BLaER1 (cell line): ENCODE data around the gene GAST.

Source experiments
- H3K27ac ChIP-seq: shearing (Covaris generic); formaldehyde crosslinking; 2 replicates; pipeline ENCODE4 v1.8.1; 2022
- H3K27me3 ChIP-seq: shearing (Covaris generic); formaldehyde crosslinking; 2 replicates; pipeline ENCODE4 v1.8.1; 2022
- H3K36me3 ChIP-seq: shearing (Covaris generic); formaldehyde crosslinking; 2 replicates; pipeline ENCODE4 v1.8.1; 2022
- H3K4me1 ChIP-seq: shearing (Covaris generic); formaldehyde crosslinking; 2 replicates; pipeline ENCODE4 v1.8.1; 2022
- H3K4me2 ChIP-seq: shearing (Covaris generic); formaldehyde crosslinking; 2 replicates; pipeline ENCODE4 v1.8.1; 2022
- H3K4me3 ChIP-seq: shearing (Covaris generic); formaldehyde crosslinking; 2 replicates; pipeline ENCODE4 v1.8.1; 2022
- H3K9ac ChIP-seq: shearing (Covaris generic); formaldehyde crosslinking; 2 replicates; pipeline ENCODE4 v1.8.1; 2022
- H3K9me3 ChIP-seq: shearing (Covaris generic); formaldehyde crosslinking; 2 replicates; pipeline ENCODE4 v1.8.1; 2022
- H4K20me1 ChIP-seq: shearing (Covaris generic); formaldehyde crosslinking; 2 replicates; pipeline ENCODE4 v1.8.1; 2022
- Cebpa-rat ChIP-seq: shearing (Covaris generic); IDR thresholded peaks from 2 replicates; pipeline ENCODE4 v1.8.1; 2022

The GAST gene

DNA sequence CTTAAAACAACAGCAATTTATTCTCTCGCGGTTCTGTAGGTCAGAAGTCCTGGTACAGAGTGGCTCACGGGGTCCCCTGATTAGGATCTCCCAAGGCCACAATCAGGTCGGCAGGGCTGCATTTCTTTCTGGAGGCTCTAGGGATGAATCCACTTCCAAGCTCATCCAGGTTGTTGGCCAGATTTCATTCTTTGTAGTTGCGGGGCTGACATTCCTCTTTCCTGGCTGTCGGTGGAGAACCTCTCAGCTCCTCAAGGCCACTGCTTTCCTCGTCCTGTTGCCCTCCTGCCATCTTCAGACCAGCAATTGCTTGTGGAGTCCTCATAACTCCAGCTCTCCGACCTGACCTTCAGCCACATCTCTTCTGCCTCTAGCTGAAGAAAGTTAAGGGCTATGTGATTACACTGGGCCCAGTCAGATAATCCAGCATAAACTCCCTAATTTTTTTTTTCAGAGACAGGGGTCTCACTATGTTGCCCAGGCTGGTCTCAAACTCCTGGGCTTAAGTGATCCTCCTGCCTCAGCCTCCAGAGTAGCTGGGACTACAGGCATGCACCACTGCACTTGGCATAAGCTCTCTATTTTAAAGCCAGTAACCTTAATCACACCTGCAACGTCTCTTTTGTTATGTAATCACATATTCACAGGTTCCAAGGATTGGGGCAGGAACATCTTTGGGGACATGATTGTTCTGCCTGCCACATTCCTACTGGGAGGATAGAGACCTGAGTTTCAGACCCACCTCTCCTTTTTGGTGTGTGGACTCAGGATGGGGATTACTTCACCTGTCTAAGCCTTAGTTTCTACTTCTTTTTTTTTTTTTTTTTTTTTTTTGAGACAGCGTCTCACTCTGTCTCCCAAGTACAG is 4.1 kb upstream of the GAST start:
- no peaks in the 10 kb centered on the region for H3K36me3 ChIP-seq
- H4K20me1 ChIP-seq = no peaks in the 10 kb centered on the region
- H3K9me3 ChIP-seq = no peaks in the 10 kb centered on the region
- TF ChIP-seq Cebpa-rat = no peak
- H3K27me3 ChIP-seq = no peaks in the 10 kb centered on the region
- H3K4me1 ChIP-seq = peaks cover 25% of the 10 kb centered on the region
- no peak overlapping the region for H3K27ac ChIP-seq
- H3K4me3 ChIP-seq = no peak overlapping the region
- H3K9ac ChIP-seq = no peak overlapping the region
- H3K4me2 ChIP-seq = no peak overlapping the region

DNA sequence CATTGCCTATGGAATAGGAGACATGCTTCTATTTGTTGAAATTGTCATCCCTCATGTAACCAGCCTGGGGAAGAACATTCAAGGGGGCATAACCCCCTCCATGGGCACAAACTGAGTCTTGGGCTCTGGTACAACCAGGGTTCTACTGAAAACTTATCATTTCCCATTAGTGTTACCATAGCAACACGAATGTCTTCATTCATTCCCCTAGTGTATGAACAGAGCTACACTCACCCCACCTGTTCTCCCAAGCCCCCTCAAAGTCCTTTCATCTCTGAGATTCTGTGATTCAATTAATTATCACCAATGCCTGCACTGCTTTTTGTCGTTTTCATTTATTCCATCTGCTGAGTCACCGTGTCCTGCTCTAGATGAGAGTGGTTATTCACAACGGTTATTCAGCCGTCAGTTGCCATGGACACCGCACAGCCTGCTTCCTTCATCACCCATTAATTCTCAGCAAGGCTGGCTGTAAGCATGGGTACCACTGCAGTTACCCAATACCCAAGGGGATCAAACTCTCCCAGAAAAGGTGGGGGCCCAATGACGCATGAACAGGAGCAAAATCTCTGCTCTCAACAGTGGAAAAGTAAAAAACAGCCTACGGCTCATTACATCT is 1.6 kb upstream of the GAST start:
- no peaks in the 10 kb centered on the region for H3K36me3 ChIP-seq

DNA sequence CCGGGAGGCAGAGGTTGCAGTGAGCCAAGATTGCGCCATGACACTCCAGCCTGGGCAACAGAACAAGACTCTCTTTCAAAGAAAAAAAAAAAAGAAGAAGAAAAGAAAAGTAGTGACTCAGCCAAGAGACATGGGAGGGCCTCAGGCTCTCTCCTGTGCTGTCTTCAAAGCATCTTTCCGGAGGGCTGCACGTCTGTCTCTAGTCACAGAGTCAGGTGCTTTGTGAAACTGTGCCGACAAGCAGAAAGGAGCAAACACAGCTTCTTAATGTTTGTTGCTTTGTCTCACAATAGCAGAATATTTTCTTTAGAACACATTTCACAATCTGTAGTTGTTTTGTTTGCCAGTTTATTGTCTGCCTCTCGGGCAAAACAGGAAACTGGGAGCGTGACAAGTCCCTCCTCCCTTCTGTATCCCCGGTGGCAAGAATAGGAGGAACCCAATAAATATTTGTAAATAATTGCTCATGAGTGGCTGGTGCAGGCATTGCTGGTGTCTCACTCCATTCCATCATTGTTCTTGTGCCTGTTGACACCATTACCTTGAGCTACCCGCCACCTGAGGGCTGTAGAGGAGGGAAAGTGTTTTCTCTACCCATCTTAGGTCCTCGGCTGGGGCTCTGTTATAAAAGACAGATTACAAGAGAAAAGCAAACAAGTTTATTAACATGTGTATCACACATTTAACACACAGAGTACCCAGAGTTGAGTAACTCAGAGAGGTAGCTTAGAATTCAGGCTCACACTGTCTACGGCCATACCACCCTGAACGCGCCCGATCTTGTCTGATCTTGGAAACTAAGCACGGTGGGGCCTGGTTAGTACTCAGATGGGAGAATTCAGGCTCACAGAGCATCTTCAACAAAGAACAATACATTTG is 5.5 kb downstream of the GAST start:
- Histone ChIP-seq H3K36me3 (no peaks in the 10 kb centered on the region), H3K9me3 (no peaks in the 10 kb centered on the region), H3K9ac (no peak overlapping the region; the same call in 1 of the 2 replicates), H3K27ac (peak overlapping the region; percentile 62), H4K20me1 (no peaks in the 10 kb centered on the region), H3K4me3 (no peak overlapping the region), H3K4me1 (peaks cover 25% of the 10 kb centered on the region), H3K4me2 (peak overlapping the region; percentile 64), H3K27me3 (no peaks in the 10 kb centered on the region)
- no peak for TF ChIP-seq Cebpa-rat

More for the DNA sequence above, 1.6 kb upstream of the GAST start:
- Histone ChIP-seq H3K9ac (no peak overlapping the region), H3K4me3 (no peak overlapping the region), H3K27me3 (no peaks in the 10 kb centered on the region), H3K4me2 (peak overlapping the region; percentile 55), H3K4me1 (peaks cover 18% of the 10 kb centered on the region), H3K27ac (no peak overlapping the region), H4K20me1 (no peaks in the 10 kb centered on the region), H3K9me3 (no peaks in the 10 kb centered on the region)
- peak; percentile 87; the same call in 1 of the 2 replicates for TF ChIP-seq Cebpa-rat

DNA sequence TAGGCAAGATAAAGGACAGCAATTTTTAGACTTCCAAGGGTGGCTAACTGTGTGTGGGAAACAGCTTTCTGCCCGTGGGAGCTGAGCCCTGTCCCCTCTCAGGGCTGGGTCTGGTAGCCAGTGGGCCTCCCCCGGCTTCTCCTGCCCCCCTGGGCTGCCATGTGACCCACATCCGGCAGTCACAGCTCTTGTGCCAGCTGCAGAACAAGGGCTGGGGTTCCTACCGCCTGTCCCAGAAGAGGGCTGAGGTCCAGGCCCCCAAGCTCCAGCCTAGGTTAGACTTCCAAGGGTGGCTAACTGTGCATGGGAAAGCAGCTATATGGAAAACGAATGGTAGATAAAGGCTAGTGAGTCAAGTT is 6.1 kb downstream of the GAST start:
- Histone ChIP-seq H3K27ac (peak overlapping the region; percentile 62), H3K4me3 (no peak overlapping the region), H3K27me3 (no peaks in the 10 kb centered on the region), H3K36me3 (peaks cover 2% of the 10 kb centered on the region; the same call in 1 of the 2 replicates), H3K4me1 (peaks cover 31% of the 10 kb centered on the region), H3K9ac (no peak overlapping the region; the same call in 1 of the 2 replicates), H4K20me1 (no peaks in the 10 kb centered on the region), H3K9me3 (no peaks in the 10 kb centered on the region), H3K4me2 (peak overlapping the region; percentile 64)
- no peak for TF ChIP-seq Cebpa-rat

DNA sequence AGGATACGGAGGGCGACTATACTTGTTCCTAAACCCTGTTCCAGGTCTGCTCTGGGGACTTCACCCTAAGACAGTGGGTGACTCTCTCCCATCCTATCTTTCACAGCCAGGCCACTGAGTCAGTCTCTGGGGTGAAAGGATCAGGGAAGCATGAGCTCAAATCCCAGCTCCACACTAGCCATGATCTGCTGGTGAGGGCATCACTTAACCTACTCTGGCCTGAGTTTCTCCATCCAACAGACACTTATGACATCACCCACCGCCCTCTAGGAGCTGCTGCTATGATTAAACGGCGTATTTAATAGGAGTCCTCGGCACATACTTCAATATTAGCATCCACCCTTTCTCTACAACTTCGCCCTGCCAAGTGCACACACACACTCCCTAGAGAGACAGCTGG is 10.1 kb downstream of the GAST start:
- peak overlapping the region; percentile 37 for H3K4me2 ChIP-seq
- no peak overlapping the region for H3K27ac ChIP-seq
- H4K20me1 ChIP-seq = no peaks in the 10 kb centered on the region
- H3K4me3 ChIP-seq = no peak overlapping the region
- H3K27me3 ChIP-seq = no peaks in the 10 kb centered on the region
- no peak for TF ChIP-seq Cebpa-rat
- peak overlapping the region; percentile 28; the same call in 1 of the 2 replicates for H3K9ac ChIP-seq
- peaks cover 46% of the 10 kb centered on the region for H3K4me1 ChIP-seq
- H3K9me3 ChIP-seq = no peaks in the 10 kb centered on the region
- peaks cover 21% of the 10 kb centered on the region; the same call in 1 of the 2 replicates for H3K36me3 ChIP-seq

DNA sequence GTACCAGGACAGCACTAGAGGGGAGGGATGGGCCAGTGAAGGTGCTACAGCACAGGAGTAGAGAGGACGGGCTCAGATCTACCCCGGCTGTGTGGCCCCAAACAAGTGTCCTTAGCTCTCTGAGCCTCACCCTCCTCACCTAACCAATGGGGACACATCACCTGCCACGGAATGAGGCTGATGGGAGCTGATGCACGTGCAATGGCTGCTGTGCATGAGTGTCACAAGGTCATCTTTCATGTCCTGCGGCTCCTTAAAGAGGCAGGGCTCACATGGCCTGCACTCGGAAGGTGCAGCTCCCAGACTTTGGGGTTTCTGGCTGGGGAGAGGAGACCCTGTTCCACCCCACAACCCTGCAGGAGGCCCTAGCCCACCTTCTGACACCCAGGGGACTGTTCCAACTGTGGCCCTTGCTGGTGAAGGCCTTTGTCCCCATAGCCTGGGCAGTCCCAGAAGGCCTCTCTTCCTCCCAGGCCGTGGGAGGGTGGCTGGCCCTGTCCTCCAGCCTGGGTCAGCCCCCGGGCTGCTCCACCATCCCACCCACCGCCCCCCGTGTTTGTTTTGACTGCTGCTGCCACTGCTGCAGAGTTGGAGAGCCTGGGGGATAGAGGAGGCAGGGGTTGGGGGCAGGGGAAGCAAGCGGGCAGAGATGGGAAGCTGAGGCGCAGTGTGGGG is 11.8 kb downstream of the GAST start:
- Histone ChIP-seq H3K9me3 (no peaks in the 10 kb centered on the region), H3K4me2 (no peak overlapping the region), H3K4me3 (no peak overlapping the region), H3K9ac (no peak overlapping the region), H3K27ac (no peak overlapping the region), H3K27me3 (no peaks in the 10 kb centered on the region), H3K4me1 (peaks cover 46% of the 10 kb centered on the region), H4K20me1 (no peaks in the 10 kb centered on the region), H3K36me3 (peaks cover 21% of the 10 kb centered on the region; the same call in 1 of the 2 replicates)
- TF ChIP-seq Cebpa-rat = no peak

DNA sequence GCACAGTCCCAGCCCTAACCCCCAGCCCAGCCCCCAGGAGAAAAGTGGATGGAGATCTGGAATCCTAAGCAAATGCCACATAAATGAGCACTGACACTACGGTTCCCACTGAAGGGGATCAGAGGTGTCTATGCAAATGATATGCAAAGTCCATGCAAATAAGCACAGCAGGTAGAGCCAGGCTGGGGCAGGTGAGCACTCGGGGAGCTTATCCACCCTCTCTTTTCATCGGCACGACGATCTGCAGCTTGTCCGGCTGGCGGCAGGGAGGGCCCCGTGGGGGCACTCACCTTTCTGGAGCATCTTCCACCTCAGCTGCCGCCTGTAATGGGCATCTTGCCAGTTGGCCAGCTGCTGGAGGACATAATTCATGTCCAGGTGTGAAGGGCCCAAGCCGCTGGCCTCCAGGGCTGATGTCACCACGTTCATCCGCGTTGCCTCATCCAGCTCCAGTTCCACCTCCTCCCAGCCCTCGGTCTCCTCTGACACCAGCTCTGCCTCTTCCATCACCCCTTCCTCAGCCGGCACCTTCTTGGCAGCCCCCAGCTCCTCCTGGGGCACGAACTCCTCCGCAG is 12.4 kb downstream of the GAST start:
- Histone ChIP-seq H3K9ac (no peak overlapping the region), H3K4me3 (no peak overlapping the region)

DNA sequence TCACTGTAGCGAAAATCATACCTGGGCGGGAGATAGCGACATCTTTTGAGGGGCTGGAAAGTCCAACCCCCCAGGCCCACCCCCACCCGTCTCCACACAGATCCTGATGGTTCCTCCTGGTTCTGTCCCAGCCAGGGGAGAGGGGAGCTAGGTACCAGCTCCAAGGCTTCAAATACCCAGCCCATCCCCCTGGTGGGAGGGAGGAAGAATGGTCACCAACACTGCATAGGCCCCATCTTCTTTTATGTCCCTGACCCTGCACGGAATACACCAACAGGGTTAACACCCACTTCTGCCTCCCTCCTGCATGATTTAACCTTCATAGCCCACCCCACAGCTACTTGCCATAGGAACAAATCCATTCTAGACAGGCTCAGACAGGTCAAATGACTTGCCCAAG is 13.0 kb downstream of the GAST start:
- no peak overlapping the region for H3K9ac ChIP-seq
- peaks cover 21% of the 10 kb centered on the region; the same call in 1 of the 2 replicates for H3K36me3 ChIP-seq
- H3K4me3 ChIP-seq = no peak overlapping the region
- no peak for TF ChIP-seq Cebpa-rat
- no peaks in the 10 kb centered on the region for H4K20me1 ChIP-seq
- no peak overlapping the region for H3K27ac ChIP-seq
- H3K4me1 ChIP-seq = peaks cover 54% of the 10 kb centered on the region
- no peaks in the 10 kb centered on the region for H3K9me3 ChIP-seq
- no peaks in the 10 kb centered on the region for H3K27me3 ChIP-seq
- H3K4me2 ChIP-seq = no peak overlapping the region

More for the DNA sequence above, 12.4 kb downstream of the GAST start:
- no peak for TF ChIP-seq Cebpa-rat
- H4K20me1 ChIP-seq = no peaks in the 10 kb centered on the region
- no peaks in the 10 kb centered on the region for H3K9me3 ChIP-seq
- no peaks in the 10 kb centered on the region for H3K27me3 ChIP-seq
- H3K36me3 ChIP-seq = peaks cover 21% of the 10 kb centered on the region; the same call in 1 of the 2 replicates
- no peak overlapping the region for H3K4me2 ChIP-seq
- peaks cover 48% of the 10 kb centered on the region for H3K4me1 ChIP-seq
- no peak overlapping the region for H3K27ac ChIP-seq

DNA sequence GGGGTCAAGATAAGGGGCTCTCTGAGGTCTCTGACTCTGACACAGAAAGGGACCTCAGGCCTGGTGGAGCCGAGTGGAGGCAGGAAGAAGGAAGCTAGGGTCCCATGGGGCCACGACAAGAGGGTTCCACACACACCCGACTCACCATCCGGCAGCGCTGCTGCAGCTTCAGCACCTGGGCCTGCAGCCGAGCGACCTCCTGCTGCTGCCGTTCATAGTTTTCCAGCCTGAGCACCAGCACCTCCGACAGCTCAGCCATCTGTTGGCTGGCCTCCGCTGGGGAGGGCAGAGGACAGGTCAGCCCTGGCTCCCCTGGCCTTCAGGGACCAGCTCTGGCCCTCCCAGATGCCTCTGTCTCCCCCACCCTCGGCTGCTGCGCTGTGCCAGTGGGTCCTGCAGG is 15.9 kb downstream of the GAST start:
- peaks cover 26% of the 10 kb centered on the region for H3K27me3 ChIP-seq
- H3K36me3 ChIP-seq = peaks cover 21% of the 10 kb centered on the region; the same call in 1 of the 2 replicates
- H3K4me2 ChIP-seq = peak overlapping the region; percentile 95
- H3K27ac ChIP-seq = peak overlapping the region; percentile 95
- H3K4me1 ChIP-seq = peaks cover 58% of the 10 kb centered on the region
- no peaks in the 10 kb centered on the region for H3K9me3 ChIP-seq
- peak overlapping the region; percentile 60 for H3K4me3 ChIP-seq
- peak overlapping the region; percentile 83 for H3K9ac ChIP-seq
- no peaks in the 10 kb centered on the region for H4K20me1 ChIP-seq
- no peak for TF ChIP-seq Cebpa-rat
